Activated T-cell treated with anti-CD3 and anti-CD28 coated beads, Interleukin-2, amount 50 U/mL, for 1 hour (primary cell): Measurements from ENCODE around the gene KCNQ1.

Experiments
- DNase-seq: peaks from one replicate; pipeline ENCODE4 v3.0.0-alpha.2; 2020

The KCNQ1 gene

DNA sequence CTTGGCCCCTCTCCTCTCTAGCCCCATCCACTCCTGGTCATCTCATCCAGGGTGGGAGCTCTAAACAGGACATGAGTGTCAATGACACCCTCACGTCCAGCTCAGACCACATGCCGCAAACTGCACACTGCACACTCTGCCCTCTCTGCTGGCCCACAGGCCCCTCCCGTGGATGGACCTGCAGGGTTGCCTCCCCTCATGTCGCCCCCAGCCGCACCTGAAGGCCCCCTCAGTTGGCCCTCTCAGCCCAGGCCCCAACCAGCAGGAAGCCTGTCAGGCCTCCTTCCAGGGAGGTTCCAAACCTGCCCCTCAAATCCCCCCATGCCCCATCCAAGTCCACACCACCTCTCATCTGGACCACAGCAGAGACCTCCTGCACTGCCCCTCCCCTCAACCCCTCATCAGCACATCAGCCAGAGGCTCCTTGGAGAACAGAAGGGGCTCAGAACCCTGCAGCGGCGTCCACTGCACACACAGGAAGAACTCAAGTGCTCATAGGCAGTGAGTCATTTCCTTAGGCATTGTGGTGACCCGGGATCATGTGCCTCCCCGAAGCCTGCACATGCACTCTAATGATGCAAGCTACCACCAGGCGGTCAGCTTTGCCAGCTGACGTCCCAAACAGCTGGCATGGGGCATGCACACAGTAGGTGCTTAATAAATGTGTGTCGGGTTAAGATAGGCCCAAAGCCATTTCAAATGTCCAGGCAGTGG, 453.7 kb downstream of the KCNQ1 start:
- peak; percentile 52 for DNase-seq
